T follicular helper cell (primary cell): Measurements from ENCODE around the gene AXL.
"Not testable (repeated sequence)": the region's sequence is repeated elsewhere in the genome, so short reads cannot be mapped to it uniquely, and the experiment has no call there.

Experiments
- DNase-seq: peaks from one replicate; pipeline ENCODE4 v3.0.0-alpha.2; 2020; ENCODE audit warnings: low read depth

AXL gene

DNA sequence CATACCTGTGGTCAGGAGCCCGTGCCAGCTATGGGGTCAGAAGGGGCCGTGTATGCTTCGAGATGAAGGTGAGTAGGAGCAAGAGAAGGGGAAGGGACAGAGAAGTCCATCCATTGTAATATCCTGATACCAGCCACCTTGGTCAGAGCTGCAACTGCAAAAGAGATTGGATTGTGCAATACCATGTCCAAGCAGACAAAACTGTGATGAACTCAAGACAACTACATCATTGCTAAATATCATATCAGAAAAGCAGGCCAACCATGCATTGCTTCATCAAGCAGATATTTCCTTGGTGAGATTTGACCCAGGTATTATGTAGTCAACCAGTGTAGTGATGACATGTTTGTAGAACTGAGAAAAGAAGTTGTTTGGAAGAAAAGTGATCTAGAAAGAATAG, 57.2 kb downstream of the AXL start:
- no peak for DNase-seq

DNA sequence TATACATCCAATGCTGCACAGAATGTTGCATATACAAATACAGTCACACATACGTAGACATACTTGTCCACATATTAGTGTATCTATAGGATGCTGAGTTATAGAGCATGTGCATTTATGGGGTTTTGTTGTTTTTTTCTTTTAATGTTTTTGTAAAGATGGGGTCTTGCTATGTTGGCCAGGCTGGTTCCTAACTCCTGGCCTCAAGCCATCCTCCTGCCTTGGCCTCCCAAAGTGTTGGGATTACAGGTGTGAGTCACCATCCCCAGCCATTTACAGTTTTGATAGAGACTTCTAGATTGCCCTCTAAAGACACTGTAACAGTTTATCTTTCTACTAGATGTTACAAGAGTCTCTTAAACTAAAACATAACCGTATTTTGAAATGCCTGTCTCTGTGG, 59.5 kb downstream of the AXL start:
- no peak for DNase-seq

DNA sequence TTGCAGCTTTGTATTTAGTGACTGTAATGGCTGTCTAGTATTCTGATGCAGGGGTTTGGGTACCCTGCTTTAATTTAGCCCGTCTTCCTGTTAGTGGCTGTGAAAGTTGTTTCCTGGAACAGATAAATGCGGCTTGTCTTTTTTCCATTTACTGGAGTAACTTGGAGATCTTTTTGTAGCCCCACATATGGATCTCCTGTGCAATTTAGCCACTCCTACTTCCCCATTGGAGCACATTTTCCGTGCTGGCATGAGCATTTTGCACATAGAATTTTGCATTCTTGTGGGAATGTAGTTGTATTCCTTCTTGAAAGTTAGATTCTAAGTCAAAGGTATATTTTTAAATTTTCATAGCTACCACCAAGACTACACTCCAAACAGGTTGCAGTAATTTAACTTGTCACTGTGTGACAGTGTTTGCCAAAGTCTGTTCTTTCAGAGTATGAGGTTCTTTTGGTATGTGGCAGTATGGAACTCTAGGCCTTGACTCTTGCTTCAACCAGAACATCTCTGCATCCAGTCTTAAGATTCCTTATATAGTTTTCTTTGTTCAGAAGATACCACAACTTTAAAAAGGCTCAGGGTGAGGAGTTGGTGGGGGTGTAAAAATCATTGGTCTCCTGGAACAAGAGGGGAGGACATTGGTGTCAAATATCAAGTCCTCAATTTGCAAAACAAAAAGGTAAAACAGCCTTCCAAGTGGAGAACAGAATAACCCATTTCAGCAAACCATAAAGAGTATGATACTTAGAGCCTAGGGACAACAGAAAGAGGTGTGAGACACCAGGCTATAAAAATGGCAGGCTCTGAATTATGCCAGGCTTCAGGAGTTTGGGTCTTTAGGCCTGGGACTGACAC, 69.9 kb downstream of the AXL start:
- DNase-seq: no peak

DNA sequence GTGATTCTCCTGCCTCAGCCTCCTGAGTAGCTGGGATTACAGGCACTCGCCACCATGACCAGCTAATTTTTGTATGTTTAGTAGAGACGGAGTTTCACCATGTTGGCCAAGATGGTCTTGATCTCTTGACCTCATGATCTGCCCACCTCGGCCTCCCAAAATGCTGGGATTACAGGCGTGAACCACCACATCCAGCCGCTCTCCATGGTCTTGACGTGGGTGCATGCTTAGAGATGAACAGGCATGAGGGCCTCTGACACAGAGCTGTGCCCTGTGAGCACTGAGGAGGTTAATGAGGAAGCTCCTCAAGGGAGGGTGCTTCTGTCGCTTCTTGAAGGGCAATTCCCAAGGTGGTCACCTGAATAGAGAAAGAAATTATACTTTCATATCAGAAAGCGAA, 70.8 kb downstream of the AXL start:
- not testable (repeated sequence) for DNase-seq

DNA sequence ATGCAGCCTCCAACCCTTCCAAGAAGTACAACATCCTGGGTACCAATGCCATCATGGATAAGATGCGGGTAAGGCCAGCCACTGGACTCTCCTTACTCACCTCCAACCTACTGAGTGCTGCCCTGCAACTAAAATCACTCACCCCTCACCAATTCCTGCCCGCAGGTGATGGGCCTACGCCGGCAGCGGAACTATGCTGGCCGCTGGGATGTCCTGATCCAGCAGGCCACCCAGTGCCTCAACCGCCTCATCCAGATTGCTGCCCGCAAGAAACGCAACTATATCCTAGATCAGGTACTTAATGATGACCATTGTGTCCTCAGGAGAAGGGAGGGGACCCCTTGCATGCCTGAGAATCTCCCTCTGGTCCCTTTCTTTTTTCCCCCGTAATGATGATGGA, 75.4 kb downstream of the AXL start:
- DNase-seq: no peak

DNA sequence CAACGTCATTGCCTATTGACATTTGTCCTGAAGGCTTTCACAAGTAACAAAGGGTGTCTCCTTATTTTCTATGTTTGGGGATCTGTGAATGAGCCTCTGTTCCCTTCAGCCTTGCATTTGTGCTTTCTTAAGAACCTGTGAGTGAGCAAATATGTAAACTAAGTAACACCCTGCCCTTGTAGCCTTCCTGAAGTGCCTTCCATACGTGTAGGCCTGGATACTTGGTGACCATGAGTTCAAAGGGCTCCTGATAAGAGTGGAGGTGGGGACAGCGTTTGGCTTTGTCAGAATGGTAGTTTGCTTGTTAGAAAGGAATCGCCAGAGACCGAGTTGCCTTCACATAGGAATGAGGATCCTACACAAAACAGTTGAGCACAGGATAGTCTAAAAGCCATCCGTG, 76.5 kb downstream of the AXL start:
- no peak for DNase-seq

DNA sequence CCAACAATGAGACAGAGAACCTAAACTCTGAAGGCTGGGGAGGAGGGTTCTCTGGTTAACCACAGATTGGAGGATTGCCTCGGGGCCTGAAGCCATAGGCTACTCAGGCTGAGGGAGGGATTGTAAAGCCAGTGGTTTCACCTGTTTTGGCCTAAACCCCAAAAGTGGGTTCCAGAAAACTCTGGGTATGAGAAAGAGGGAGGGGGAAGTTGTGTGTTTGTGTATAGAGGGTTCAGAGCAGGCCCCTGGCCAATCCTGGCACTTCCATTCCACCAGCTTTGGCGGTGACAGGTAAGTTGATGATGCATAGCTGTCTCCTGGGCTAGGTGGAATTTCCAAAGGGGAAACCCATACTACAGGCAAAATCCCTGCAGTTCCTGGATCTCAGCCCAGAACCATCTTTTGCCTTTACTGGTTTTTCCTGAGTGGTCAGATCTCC, 77.4 kb downstream of the AXL start:
- DNase-seq: no peak

DNA sequence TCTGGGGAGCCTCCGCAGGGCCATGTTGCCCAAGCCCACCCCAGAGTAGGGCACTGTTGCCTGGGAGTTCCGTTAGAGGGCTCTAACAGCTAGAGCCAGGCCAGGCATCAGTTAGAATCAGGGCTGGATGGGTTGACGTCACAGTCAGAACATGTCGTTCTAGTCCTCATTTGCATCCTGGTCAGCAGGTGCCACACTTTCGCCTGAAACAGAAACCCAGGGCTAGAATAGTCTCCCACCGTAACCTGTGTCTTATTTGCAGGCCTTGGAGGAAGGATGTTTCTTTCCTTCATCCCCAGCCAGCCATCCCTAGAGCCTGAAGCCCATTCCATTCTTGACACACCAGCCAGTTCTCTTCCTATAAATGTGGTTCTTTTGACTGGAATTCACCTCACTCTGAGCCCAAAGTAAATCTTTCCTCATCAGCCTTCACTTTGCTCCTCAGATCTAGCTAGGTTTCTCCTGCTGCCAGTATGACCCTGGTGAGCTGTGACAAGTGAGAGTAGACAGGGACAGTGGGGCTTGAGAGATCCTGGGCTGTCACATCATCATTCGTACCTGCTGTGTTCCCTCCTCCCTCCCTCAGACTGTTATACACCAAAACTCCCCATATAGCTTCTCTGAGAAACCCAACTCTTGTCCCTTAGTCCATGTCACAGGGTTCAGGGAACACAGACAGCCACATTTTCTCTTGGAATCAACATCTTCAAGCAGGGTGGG, 78.8 kb downstream of the AXL start:
- no peak for DNase-seq

DNA sequence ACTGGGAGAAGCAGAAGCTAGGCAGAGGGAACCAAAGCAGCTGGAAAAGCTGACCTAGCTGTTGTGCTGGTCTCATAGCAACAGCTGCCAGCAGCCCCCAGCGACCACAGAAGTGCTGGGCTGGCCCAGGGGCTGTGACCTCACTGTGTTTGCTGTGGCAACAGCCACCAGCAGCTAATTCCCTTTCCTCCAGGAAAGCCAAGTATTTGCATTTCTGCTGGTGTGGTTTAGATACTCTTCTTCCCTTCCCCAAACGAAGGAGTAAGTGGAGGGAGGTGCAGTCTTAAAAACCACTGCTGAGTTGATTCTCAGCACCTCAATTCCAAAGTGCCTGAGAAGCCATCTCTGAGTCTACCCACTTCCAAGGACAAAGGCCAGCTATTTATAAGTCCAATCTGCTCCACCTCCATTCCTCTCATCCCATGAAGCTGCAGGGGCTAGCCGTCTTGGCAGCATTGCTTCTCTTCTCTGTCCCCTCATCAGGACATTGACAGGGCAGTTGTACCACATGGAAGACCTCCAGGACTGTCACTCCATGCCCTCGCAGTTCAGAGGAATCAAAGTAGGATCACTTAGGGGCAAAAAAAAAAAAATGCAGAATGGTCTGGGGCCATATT, 79.4 kb downstream of the AXL start:
- DNase-seq: peak; percentile 52

DNA sequence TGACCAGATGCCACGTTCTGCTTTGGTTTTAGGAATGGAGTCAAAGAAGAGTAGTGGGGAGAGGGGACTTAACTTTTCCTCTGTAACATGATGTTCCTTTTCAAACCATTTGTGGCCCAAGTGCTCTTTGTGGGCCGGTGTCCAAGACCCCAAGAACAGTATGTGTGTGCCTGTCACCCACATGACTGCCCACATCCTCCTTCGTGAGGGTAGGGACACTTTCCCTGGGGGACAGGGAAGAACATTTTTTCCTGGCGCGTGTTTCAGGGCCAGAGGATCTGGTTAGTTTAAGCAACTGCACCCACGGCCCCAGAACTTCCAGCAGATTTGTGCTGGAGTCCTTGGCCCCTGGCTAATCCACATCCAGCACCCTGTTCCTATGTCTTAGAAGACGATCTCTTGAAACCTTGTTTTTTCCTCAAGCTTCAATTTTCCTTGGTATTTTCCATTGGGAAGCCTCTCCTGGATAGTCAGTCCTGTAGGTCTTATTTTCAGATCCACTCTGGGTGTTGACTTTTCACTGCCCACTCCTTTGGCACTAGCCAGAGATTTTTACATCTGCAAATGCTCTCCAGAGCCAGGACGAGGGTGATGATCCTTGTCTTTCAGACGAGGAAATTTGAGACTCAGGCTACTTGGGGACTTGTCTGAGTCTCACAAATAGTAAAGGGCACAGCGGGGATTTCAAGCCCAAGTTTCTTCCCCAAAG, 80.2 kb downstream of the AXL start:
- no peak for DNase-seq

DNA sequence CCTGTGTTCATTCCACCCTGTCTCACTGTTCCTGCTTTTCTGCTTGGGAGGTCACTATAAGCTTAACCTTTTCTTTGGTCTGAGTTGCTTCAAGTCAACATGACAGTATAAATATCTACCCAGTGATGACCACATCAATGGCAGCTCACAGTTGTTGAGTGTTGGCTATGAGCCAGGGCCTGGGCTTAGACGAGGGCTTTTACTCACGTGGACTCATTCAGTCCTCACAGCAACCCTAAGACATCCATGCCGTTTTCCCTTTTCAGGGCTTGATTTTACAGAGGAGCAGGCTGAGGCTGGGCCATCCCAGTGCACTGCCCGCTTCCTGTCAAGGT, 80.7 kb downstream of the AXL start:
- peak; percentile 52 for DNase-seq

DNA sequence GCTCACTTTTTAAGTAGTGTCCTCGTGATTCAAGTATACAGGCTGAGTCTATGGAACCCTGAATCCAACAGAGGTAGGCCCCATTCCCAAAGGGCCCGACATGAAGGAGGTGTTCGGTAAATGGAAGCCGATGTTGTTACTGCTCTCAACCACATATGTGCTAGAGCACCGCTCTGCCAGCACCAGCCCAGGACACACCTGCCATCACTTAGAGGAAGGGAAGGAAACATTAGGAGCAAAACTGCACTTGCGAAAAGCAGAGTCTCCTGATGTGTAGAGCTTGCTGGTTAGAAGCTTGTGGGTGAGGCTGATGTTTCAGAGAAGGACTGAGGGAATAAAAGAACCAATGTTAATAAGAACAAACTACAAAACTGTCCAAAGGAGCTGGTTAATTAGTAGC, 81.5 kb downstream of the AXL start:
- DNase-seq: no peak

DNA sequence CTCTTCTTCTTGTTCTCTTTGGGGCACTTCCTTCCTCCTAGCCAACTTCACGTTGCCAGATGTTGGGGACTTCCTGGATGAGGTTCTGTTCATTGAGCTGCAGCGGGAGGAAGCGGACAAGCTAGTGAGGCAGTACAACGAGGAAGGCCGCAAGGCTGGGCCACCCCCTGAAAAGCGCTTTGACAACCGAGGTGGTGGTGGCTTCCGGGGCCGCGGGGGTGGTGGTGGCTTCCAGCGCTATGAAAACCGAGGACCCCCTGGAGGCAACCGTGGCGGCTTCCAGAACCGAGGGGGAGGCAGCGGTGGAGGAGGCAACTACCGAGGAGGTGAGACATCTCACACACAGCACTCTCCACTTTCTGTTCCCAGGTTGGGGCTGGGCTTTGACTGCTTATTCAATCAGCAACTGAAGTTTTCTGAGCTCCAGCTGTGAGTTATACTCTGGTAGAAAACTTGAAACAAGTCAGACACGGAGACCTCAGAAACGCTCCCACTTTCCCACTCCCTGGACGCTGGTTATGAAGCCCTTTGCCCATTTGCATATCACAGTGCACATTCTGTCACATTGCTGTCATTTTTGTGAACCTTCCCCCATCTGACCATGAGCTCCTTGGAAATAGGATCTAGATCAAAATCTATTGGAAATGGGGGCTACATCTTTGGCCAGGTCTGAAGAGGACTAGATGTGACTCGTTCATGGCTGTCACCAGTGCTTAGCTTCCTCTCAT, 83.8 kb downstream of the AXL start:
- no peak for DNase-seq

DNA sequence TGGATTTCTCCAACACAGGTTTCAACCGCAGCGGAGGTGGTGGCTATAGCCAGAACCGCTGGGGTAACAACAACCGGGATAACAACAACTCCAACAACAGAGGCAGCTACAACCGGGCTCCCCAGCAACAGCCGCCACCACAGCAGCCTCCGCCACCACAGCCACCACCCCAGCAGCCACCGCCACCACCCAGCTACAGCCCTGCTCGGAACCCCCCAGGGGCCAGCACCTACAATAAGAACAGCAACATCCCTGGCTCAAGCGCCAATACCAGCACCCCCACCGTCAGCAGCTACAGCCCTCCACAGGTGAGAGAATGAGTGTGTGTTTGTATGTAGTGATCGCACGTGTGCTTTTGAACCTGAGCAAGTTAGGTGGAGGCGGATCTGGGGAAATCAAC, 84.9 kb downstream of the AXL start:
- no peak for DNase-seq

DNA sequence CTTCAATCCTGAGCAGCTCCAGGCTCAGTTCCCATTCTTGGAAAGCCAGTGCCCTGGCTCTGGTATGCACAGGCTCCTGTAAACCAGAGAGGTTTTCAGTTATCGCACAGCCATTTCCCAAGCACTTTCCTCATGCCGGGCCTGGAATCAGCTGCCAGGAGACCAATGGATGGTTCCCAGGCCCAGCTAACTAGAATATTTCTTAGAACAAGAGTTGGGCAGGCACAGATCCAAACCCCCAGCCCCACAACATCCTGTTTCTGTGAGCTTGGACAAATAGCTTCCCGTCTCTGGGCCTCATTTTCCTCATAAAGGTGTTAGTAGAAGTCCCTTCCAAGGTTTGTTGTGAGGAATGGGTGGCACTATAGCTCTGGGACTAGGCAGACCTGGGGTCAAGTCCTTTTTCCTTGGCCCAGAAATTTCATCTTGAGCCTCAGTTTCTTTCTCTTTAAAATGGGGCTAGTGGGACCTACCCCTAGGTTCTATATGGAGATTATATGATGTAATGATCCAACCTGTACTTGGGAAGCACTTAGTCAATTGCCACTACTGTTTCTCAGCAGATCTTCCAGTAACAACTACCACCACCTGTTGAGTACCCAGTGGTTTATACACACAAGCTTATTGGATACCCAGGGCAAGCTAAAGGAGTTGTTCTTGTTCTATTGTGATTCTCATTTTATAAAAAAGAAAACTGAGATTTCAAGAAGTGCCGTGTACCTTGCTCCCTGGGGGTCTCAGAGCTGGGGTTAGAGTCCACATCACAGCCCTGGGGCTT, 85.9 kb downstream of the AXL start:
- no peak for DNase-seq

DNA sequence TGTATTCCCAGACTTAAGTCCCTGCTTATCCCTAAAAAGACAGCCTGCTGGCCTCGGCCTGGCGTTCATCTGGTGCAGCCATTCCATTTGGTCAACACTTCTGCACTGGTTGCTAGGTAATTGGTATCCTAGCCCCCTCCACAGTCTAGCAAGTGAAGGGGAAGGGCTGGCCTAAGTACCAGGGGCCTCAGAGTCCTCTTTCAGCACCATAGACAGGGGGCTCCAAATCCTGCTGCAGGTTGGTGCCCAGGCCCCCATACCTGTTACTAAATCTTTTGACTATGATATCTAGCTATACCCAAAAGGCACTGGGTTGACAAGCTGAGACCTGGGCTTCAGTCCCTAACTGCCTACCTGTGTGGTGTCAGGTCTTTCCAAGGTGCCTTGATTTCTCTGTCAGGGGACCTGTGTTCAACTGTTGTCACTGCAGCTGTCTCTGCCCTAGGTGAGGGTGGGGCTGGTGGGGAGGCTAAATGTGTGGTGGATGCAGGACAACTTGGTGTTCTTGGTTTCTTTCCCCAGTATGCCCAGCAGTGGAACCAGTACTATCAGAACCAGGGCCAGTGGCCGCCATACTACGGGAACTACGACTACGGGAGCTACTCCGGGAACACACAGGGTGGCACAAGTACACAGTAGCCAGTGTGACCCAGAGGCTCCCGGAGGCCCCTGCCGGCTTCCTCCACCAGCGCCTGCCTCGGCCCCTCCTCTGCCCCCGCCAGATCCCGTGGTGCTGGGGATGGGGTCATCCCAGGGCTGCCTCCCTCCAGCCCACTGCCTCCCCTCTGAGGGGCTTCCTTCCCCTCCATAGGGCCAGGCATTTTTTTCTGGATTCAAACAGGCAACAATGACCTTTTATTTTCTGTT, 87.1 kb downstream of the AXL start:
- DNase-seq: no peak

DNA sequence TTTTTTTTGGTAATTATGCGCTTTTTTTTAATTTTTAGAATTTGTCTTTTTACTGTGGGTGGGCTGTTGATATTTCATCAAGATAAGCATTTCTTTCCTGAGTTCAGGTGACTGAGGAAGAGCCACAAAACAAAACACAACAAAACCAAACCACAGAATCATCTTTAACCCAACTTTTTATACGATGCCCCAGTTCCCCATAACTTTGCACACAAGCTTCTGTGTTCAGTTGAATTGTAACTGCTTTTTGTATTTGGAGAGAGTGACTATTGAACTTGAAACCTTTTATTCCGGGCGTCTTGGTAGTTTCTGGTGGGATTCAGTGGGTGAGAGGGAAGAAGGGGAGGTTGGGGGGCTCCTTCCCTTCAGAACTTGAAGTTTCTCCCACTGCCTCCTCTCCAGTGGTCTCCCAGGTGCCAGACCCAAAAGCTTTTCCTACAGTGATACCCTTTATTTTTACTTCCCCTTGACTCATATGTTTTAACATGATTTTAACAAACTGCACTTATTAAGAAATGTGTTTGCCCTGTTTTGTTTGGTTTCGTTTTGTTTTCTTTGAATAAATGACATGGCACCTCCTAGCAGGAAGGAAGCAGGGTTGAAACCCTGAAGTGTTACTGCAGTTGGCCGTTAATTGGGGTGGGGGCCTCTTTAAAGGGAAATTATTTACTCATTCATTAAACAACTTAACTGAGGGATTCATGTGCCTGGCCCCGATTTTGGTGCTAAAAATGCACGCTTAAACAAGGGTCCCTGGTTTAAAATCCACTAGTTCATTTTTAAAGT, 88.3 kb downstream of the AXL start:
- DNase-seq: no peak

DNA sequence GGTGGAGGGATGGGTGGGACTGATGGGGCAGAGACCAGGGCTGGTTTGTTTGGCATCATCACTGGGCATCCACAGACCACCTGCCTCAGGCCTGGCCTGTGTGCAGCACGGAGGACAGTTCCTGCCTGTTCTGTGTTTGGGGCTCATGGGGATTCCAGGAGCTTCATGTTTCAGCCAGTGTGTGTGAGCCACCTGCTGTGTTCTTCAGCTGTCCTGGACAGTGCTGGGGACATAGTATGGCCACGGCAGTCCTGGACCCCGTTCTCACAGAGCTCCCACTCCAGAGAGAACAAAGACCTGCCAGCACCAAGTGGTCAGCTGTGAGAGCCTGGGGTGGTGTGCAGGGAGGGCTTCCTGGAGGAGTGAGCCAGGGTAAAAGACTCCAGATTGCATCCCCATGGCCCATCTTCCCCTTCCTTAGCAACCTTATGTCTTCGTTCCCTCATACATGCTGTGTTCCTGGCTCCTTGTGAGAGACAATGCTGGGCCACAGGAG, 89.0 kb downstream of the AXL start:
- DNase-seq: no peak
